HFF-Myc (cell line): ENCODE results near the gene RNF208.
"Not testable (repeated sequence)": the region's sequence is repeated elsewhere in the genome, so short reads cannot be mapped to it uniquely, and the experiment has no call there.

Experiments used
- DNase-seq: peaks from one replicate; pipeline ENCODE4 v3.0.0-alpha.2; 2011; ENCODE audit warnings: low read depth; ENCODE audit errors: extremely low read depth
- H3K4me3 ChIP-seq: replicated peaks from 2 replicates; pipeline ENCODE4 v1.5.1; 2011; ENCODE audit warnings: low read depth, mild to moderate bottlenecking, control low read depth, low read length
- CTCF ChIP-seq: IDR thresholded peaks from 2 replicates; pipeline ENCODE4 v1.5.1; 2012; ENCODE audit warnings: mild to moderate bottlenecking, low read depth, low read length, control low read depth; ENCODE audit errors: missing control alignments

RNF208 gene

DNA sequence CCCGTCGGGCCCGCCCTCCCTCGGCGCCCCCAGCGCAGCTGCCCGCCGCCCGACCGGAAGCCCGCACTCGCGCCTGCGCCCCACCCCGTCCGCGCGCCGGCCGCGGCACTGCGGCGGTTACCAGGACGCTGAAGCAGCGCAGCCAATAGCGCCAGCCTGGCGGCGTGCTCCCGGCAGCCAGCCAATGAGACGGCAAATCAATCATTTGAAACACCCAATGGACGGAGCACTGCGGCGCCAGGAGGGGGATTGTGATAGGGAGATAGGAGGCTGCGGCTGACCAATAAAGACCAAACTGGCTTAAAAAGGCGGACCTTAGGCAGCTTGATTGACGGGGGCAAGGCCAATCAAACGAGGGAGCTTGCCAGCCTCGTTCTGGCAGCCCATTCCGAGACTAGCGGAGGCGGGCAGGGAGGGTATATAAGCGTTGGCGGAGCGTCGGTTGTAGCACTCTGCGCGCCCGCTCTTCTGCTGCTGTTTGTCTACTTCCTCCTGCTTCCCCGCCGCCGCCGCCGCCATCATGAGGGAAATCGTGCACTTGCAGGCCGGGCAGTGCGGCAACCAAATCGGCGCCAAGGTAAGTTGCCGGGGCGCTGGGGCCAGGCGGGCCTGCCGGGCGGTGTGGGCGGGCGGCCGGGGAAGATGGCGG, 18.9 kb upstream of the RNF208 start, which contains the start of gene TUBB4B:
Gene TUBB4B, plus strand, starts transcription at position 447 of the 649 bp plus-strand sequence. Its CDS starts 74 bp downstream, at position 521.
- H3K4me3 ChIP-seq: peak within 1 kb of the TSS; percentile 95
- DNase-seq: peak; percentile 100
- TF ChIP-seq CTCF: no peak

- TF ChIP-seq CTCF: no peak
- DNase-seq: no peak
- peak overlapping the region; percentile 57 for H3K4me3 ChIP-seq
Observed at GRCh38 chr9:137240318-137240840, 18.3 kb upstream of the RNF208 start.

DNA sequence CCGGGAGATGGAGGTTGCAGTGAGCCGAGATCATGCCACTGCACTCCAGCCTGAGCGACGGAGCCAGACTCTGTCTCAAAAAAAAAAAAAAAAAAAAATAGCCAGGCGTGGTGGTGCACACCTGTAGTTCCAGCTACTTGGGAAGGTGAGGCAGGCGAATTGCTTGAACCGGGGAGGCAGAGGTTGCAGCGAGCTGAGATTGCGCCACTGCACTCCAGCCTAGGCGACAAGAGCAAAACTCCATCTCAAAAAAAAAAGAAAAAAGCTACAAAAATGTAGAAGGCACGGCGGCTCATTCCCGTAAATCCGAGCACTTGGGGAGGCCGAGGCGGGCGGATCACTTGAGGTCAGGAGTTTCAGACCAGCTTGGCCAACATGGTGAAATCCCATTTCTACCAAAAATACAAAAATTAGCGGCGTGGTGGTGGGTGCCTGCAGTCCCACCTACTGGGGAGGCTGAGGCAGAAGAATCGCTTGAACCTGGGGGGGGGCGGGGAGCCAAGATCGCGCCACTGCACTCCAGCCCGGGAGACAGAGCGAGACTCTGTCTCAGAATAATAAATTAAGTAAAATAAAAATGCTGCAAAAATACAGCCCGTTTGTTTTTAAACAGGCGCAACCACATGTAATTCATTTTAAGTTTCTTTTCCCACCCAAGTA, 17.6 kb upstream of the RNF208 start:
- peak overlapping the region; percentile 57 for H3K4me3 ChIP-seq
- not testable (repeated sequence) for DNase-seq

- DNase-seq: no peak
- TF ChIP-seq CTCF: no peak
- H3K4me3 ChIP-seq: no peak overlapping the region
Observed at GRCh38 chr9:137237759-137238726, 16.0 kb upstream of the RNF208 start.

DNA sequence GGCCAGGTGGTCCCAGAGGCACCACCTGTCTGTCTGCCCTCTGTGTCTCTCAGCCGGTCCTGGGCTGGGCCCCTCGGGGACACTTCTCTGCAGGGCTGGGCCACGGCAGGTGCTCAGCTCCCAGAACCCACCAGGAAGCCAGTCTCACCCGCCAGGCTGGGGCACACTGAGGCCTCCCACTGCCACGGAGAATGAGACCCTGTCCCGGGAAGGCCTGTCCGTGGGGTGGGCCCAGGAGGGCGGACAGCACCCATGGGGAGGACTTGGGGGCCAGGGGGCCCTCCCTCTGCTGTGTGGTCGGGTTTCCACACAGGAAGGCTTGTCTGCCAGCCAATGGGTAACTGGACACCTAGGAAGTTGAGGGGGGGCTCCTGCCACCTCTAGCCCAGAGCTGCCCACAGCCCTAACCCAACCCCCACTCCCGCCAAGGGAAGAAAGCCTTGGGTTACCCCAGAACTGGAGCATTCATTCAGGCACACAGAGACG, 14.9 kb upstream of the RNF208 start:
- H3K4me3 ChIP-seq: no peak overlapping the region
- no peak for TF ChIP-seq CTCF
- DNase-seq: no peak

DNA sequence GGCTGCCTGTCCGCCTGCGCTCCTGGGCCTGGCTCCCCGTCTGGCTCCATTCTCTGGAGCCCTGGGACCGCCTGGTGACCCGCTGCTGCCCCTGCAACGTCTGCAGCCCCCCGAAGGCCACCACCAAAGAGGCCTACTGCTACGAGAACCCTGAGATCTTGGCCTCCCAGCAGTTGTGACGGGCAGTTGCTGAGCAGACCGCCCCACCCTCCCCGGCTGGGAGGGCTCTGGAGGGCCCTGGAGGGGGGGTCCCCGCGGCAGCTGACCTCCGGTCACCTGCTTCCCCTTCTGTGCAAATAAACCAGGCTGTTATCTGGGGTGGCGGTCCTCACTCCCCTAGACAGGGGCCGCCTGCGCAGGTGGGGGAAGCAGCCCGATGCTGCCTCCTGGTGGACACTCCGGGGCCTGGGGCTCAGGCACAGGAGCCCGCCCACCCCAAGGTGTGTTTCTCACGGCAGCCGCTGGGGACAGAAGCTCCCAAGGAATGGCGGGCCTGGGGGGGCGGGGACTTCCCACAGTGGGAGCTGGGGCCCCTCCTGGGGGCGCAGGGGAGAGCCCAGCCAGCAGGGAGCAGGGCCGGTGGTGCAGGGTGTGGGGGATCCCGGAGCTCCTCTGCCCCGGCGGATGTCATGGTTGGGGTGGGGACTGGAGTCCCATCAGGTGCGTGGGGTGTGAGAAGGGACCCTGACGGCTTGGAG, 14.3 kb upstream of the RNF208 start:
- H3K4me3 ChIP-seq: no peak overlapping the region
- DNase-seq: peak; percentile 26
- TF ChIP-seq CTCF: peak; percentile 98
